H9 (cell line): ENCODE results near the gene FHOD3. TPM values are rescaled to one million over a fixed set of nuclear protein-coding genes. Genes with fewer than 3 reads are reported as not detected.

ENCODE experiments used
- DNase-seq: peaks from one replicate; pipeline ENCODE4 v3.0.0-alpha.2; 2017
- H2AFZ ChIP-seq: one replicate; pipeline ENCODE4 v1.6.1; 2013; ENCODE audit warnings: mild to moderate bottlenecking, low read length, control low read depth, moderate library complexity
- H2AK5ac ChIP-seq: 2 replicates; pipeline ENCODE4 v1.6.1; 2013; ENCODE audit warnings: low read length, control low read depth, mixed read lengths; ENCODE audit not compliant: insufficient read length
- H2BK120ac ChIP-seq: one replicate; pipeline ENCODE4 v1.6.1; 2013; ENCODE audit warnings: low read depth, mild to moderate bottlenecking, low read length, control low read depth, inconsistent platforms; ENCODE audit not compliant: poor library complexity, severe bottlenecking
- H2BK12ac ChIP-seq: 2 replicates; pipeline ENCODE4 v1.6.1; 2013; ENCODE audit warnings: low read length, control low read depth, mixed read lengths, low read depth; ENCODE audit not compliant: insufficient read length
- H2BK15ac ChIP-seq: 2 replicates; pipeline ENCODE4 v1.6.1; 2013; ENCODE audit warnings: low read depth, low read length, control low read depth
- H2BK20ac ChIP-seq: one replicate; pipeline ENCODE4 v1.6.1; 2013; ENCODE audit warnings: low read depth, mild to moderate bottlenecking, low read length, control low read depth, inconsistent platforms; ENCODE audit not compliant: poor library complexity, severe bottlenecking
- H2BK5ac ChIP-seq: 2 replicates; pipeline ENCODE4 v1.6.1; 2013; ENCODE audit warnings: low read length, control low read depth, mixed read lengths; ENCODE audit not compliant: insufficient read length
- H3K14ac ChIP-seq: 2 replicates; pipeline ENCODE4 v1.6.1; 2013; ENCODE audit warnings: low read length, control low read depth; ENCODE audit not compliant: insufficient read depth
- H3K18ac ChIP-seq: 2 replicates; pipeline ENCODE4 v1.6.1; 2013; ENCODE audit warnings: low read depth, mild to moderate bottlenecking, mixed read lengths, low read length, control low read depth; ENCODE audit not compliant: insufficient read length
- H3K23ac ChIP-seq: 2 replicates; pipeline ENCODE4 v1.6.1; 2013; ENCODE audit warnings: low read length, control low read depth, mixed read lengths, low read depth; ENCODE audit not compliant: insufficient read length
- H3K23me2 ChIP-seq: 2 replicates; pipeline ENCODE4 v1.6.1; 2013; ENCODE audit warnings: low read depth, mild to moderate bottlenecking, mixed read lengths, low read length, control low read depth; ENCODE audit not compliant: insufficient read length, poor library complexity, severe bottlenecking
- H3K27ac ChIP-seq: 2 replicates; pipeline ENCODE4 v1.5.1; 2013; ENCODE audit warnings: low read length, control low read depth, mixed read lengths, low read depth; ENCODE audit not compliant: insufficient read length
- H3K27me3 ChIP-seq: 2 replicates; pipeline ENCODE4 v1.6.1; 2013; ENCODE audit warnings: low read length, control low read depth, inconsistent platforms; ENCODE audit not compliant: insufficient read depth
- H3K4ac ChIP-seq: 2 replicates; pipeline ENCODE4 v1.6.1; 2013; ENCODE audit warnings: low read depth, mild to moderate bottlenecking, control low read depth, inconsistent platforms, low read length, moderate library complexity
- H3K4me1 ChIP-seq: 2 replicates; pipeline ENCODE4 v1.6.1; 2013; ENCODE audit warnings: low read length, control low read depth, inconsistent platforms; ENCODE audit not compliant: insufficient read depth
- H3K4me2 ChIP-seq: 2 replicates; pipeline ENCODE4 v1.6.1; 2013; ENCODE audit warnings: low read length, control low read depth, mixed read lengths; ENCODE audit not compliant: insufficient read length, insufficient read depth
- H3K56ac ChIP-seq: 2 replicates; pipeline ENCODE4 v1.6.1; 2013; ENCODE audit warnings: low read depth, mild to moderate bottlenecking, mixed read lengths, low read length, control low read depth; ENCODE audit not compliant: insufficient read length
- H3K79me1 ChIP-seq: 2 replicates; pipeline ENCODE4 v1.6.1; 2013; ENCODE audit warnings: low read depth, mild to moderate bottlenecking, moderate library complexity, low read length, control low read depth, inconsistent platforms; ENCODE audit not compliant: insufficient read depth, poor library complexity, severe bottlenecking
- H3K79me2 ChIP-seq: 2 replicates; pipeline ENCODE4 v1.6.1; 2013; ENCODE audit warnings: low read length, control low read depth, inconsistent platforms; ENCODE audit not compliant: insufficient read depth
- H3K9ac ChIP-seq: 2 replicates; pipeline ENCODE4 v1.6.1; 2013; ENCODE audit warnings: low read length, control low read depth, mixed read lengths; ENCODE audit not compliant: insufficient read length; ENCODE audit errors: extremely low read depth
- H3K9me3 ChIP-seq: one replicate; pipeline ENCODE4 v1.6.1; 2013; ENCODE audit warnings: low read depth, low read length, inconsistent platforms; ENCODE audit not compliant: control insufficient read depth
- H3T11ph ChIP-seq: one replicate; pipeline ENCODE4 v1.6.1; 2013; ENCODE audit warnings: mild to moderate bottlenecking, low read length, control low read depth, inconsistent platforms
- H4K20me1 ChIP-seq: one replicate; pipeline ENCODE4 v1.6.1; 2013; ENCODE audit not compliant: control insufficient read depth, insufficient read length, insufficient read depth
- H4K5ac ChIP-seq: 2 replicates; pipeline ENCODE4 v1.6.1; 2013; ENCODE audit warnings: low read depth, mild to moderate bottlenecking, mixed read lengths, low read length, control low read depth; ENCODE audit not compliant: insufficient read length
- H4K8ac ChIP-seq: replicated peaks from 2 replicates; pipeline ENCODE4 v1.6.1; 2013; ENCODE audit warnings: low read length, control low read depth, mixed read lengths, low read depth; ENCODE audit not compliant: insufficient read length
- H4K91ac ChIP-seq: 2 replicates; pipeline ENCODE4 v1.6.1; 2013; ENCODE audit warnings: low read depth, mild to moderate bottlenecking, moderate library complexity, mixed read lengths, low read length, control low read depth; ENCODE audit not compliant: insufficient read length
- H3K27ac Mint-ChIP-seq, 3 experiments: 2 replicates in 2 of 3; 3 replicates in 1 of 3; pipeline ENCODE4 v1.8.0; 2020 to 2021; ENCODE audit warnings: mixed read lengths in 3 of 3, mild to moderate bottlenecking in 1 of 3, moderate library complexity in 1 of 3
- H3K27me3 Mint-ChIP-seq: 2 replicates; pipeline ENCODE4 v1.8.0; 2021; ENCODE audit warnings: low read depth, mild to moderate bottlenecking, moderate library complexity, mixed read lengths
- H3K36me3 Mint-ChIP-seq, 3 experiments: 2 replicates in 2 of 3; 3 replicates in 1 of 3; pipeline ENCODE4 v1.8.0; 2020 to 2021; ENCODE audit warnings: low read depth in 3 of 3, mixed read lengths in 3 of 3; ENCODE audit not compliant: insufficient read depth in 1 of 3
- H3K4me1 Mint-ChIP-seq, 2 experiments: 2 replicates each; pipeline ENCODE4 v1.8.0; 2020; ENCODE audit warnings: mixed read lengths in 2 of 2
- H3K4me3 Mint-ChIP-seq, 2 experiments: 2 replicates in 1 of 2; 3 replicates in 1 of 2; pipeline ENCODE4 v1.8.0; 2020 to 2021; ENCODE audit warnings: mild to moderate bottlenecking in 2 of 2, mixed read lengths in 2 of 2, moderate library complexity in 1 of 2
- H3K9me3 Mint-ChIP-seq, 2 experiments: 2 replicates in 1 of 2; 3 replicates in 1 of 2; pipeline ENCODE4 v1.8.0; 2020; ENCODE audit warnings: mild to moderate bottlenecking in 2 of 2, mixed read lengths in 2 of 2, moderate library complexity in 1 of 2
- CTCF ChIP-seq: fragments of 200-600 bp; sonication (generic); conservative IDR thresholded peaks from 3 replicates; pipeline ENCODE4 v1.8.0; 2021; ENCODE audit warnings: antibody characterized with exemption, mild to moderate bottlenecking
- WGBS: extraction: QIAGEN DNeasy Blood & Tissue Kit; methylation state at CpG from one replicate; pipeline ENCODE4 v1.1.7; 2013; ENCODE audit warnings: missing lambda C conversion rate, low lambda C conversion rate, mixed read lengths; ENCODE audit not compliant: insufficient read length; ENCODE audit errors: extremely low coverage; 5-methylcytosine and 5-hydroxymethylcytosine counted together
- total RNA-seq: library from RNA; stranded (reverse); gene quantifications from 2 replicates; pipeline ENCODE4 v1.2.1, GENCODE V29; 2021

The FHOD3 gene
- total RNA-seq, 1 experiment from 2014 or later, result 8.0 TPM

GRCh38 chr18:36756242-36756641, 458.7 kb downstream of the FHOD3 start:
- H3K4me2 ChIP-seq, result no peak overlapping the region
- peaks cover 7 to 14% of the 10 kb centered on the region in 2 experiments; a peak in 3 of 4 replicates for H3K4me1 Mint-ChIP-seq
- H2BK5ac ChIP-seq, result no peak overlapping the region
- H3K23ac ChIP-seq, result no peak overlapping the region
- no peaks in the 10 kb centered on the region for H3K9me3 ChIP-seq
- WGBS, result no CpG with 5 or more reads among the region's 4 CpGs
- H2BK15ac ChIP-seq, result no peak overlapping the region
- no peaks in the 10 kb centered on the region for H3K79me2 ChIP-seq
- H3T11ph ChIP-seq, result no peak overlapping the region
- no peaks in the 10 kb centered on the region for H3K36me3 Mint-ChIP-seq
- H4K20me1 ChIP-seq, result no peaks in the 10 kb centered on the region
- no peak overlapping the region for H2BK120ac ChIP-seq
- no peaks in the 10 kb centered on the region for H3K4me1 ChIP-seq
- H3K27me3 ChIP-seq, result no peaks in the 10 kb centered on the region
- no peak overlapping the region for H3K4ac ChIP-seq
- TF ChIP-seq CTCF, result no peak
- no peak overlapping the region for H4K91ac ChIP-seq
- no peaks in the 10 kb centered on the region for H3K79me1 ChIP-seq
- H4K5ac ChIP-seq, result no peak overlapping the region
- H3K27ac Mint-ChIP-seq, result 0 out of 7 replicates have a peak overlapping the region, but pooled peaks of 1 of the 3 experiments have one; percentile 6
- no peak overlapping the region for H3K14ac ChIP-seq
- no peaks in the 10 kb centered on the region; a peak in 1 of 5 replicates for H3K9me3 Mint-ChIP-seq
- DNase-seq, result no peak
- H3K23me2 ChIP-seq, result no peaks in the 10 kb centered on the region
- H3K9ac ChIP-seq, result no peak overlapping the region
- no peak overlapping the region for H3K4me3 Mint-ChIP-seq
- no peak overlapping the region for H2BK12ac ChIP-seq
- no peak overlapping the region for H3K18ac ChIP-seq
- no peak overlapping the region for H2AFZ ChIP-seq
- H2AK5ac ChIP-seq, result no peak overlapping the region
- H3K56ac ChIP-seq, result no peak overlapping the region
- no peak overlapping the region for H3K27ac ChIP-seq
- no peak overlapping the region for H4K8ac ChIP-seq
- no peak overlapping the region for H2BK20ac ChIP-seq
- H3K27me3 Mint-ChIP-seq, result no peaks in the 10 kb centered on the region
